GM12873 (cell line): ENCODE measurements around the gene OR11A1.

Experiments used
- CTCF ChIP-seq: IDR thresholded peaks from 2 replicates; pipeline ENCODE4 v1.5.1; 2012; ENCODE audit warnings: low read depth, mild to moderate bottlenecking, moderate library complexity, low read length, control low read depth; ENCODE audit not compliant: insufficient read depth; ENCODE audit errors: missing control alignments

The OR11A1 gene

GRCh38 chr6:29426654-29427053, 30.2 kb downstream of the OR11A1 start:
- no peak for TF ChIP-seq CTCF

GRCh38 chr6:29425075-29425474, 31.8 kb downstream of the OR11A1 start:
- TF ChIP-seq CTCF, result no peak

- no peak for TF ChIP-seq CTCF
Measured at GRCh38 chr6:29424575-29424974, 32.3 kb downstream of the OR11A1 start.

GRCh38 chr6:29424168-29424567, 32.7 kb downstream of the OR11A1 start:
- TF ChIP-seq CTCF, result no peak

- no peak for TF ChIP-seq CTCF
Measured at GRCh38 chr6:29419516-29419915, 37.4 kb downstream of the OR11A1 start.

GRCh38 chr6:29414588-29414987, 42.3 kb downstream of the OR11A1 start, which contains the start of gene OR12D1:
TSS of gene OR12D1 (plus strand) at chr6:29414928.
- TF ChIP-seq CTCF, result no peak

GRCh38 chr6:29403801-29404200, 53.1 kb downstream of the OR11A1 start:
- no peak for TF ChIP-seq CTCF
